Measurements from ENCODE around the gene LATS1. TPM values are rescaled to one million over a fixed set of nuclear protein-coding genes. Genes with fewer than 3 reads are reported as not detected.
"Not testable (repeated sequence)": the region's sequence is repeated elsewhere in the genome, so short reads cannot be mapped to it uniquely, and the experiment has no call there.

Gene LATS1
- total RNA-seq, 1 donor, result 33.4 TPM

DNA sequence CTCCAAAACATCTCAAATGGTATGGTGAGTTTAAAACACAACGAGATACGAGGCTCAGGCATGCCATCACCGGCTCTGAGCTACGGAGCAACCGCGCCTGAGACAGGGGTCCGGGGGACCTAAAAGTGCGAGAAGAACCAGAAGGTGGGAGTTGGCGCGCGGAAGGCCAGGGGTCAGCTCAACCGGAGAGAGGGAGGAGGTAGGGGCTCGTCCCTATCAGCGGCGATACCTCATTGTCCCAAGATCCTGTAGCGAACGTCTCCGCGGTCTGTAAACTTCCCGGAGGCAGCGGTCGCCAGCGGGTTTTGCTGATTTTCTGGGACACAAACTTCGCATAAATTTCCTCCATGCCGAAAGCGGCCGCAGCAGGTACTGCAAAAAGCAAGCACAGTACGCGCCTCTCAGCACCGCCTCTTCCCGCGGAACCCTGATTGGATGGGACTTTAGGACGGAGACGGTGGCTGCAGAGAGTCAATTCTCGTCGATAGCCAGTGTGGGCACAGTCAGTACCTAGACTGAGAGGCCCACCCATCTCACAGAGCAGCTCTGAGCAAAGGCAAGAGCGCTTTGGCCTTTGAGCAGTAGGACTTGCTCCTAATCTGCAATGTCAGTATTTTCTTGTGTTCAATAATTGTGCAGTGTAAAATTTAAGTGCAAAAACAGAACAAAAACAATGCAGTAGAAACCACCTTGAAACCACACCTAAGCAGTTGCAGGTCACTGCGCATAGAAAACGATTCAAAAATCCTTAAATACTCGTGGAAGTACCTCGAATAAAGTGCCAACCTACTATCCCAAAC lies 28.4 kb upstream of the LATS1 start, which contains the start of gene NUP43:
TSS of gene NUP43 (minus strand) at position 383 of the 800 bp plus-strand sequence. CDS start at position 349, 34 bp downstream.
- H3K4me3 ChIP-seq (ENCODE audit: low read depth, low read length), result peak within 1 kb of the TSS; percentile 98
- peak; percentile 67 for TF ChIP-seq CTCF (IDR thresholded peaks at IDR 0.05; ENCODE audit: insufficient read depth, low read length)
- DNase-seq (ENCODE audit: low read depth), result peak; percentile 97

- not testable (repeated sequence) for DNase-seq (ENCODE audit: low read depth)
- H3K4me3 ChIP-seq (ENCODE audit: low read depth, low read length), result peak overlapping the region; percentile 98
These were observed 27.4 kb upstream of the LATS1 start for GRCh38 chr6:149745252-149745651.

- TF ChIP-seq CTCF (IDR thresholded peaks at IDR 0.05; ENCODE audit: insufficient read depth, low read length), result no peak
- no peak overlapping the region for H3K4me3 ChIP-seq (ENCODE audit: low read depth, low read length)
- DNase-seq (ENCODE audit: low read depth), result no peak
These were observed 17.0 kb upstream of the LATS1 start for GRCh38 chr6:149734915-149735314.

- TF ChIP-seq CTCF (IDR thresholded peaks at IDR 0.05; ENCODE audit: insufficient read depth, low read length), result no peak
- H3K4me3 ChIP-seq (ENCODE audit: low read depth, low read length), result no peak overlapping the region
- DNase-seq (ENCODE audit: low read depth), result no peak
These were observed 15.3 kb upstream of the LATS1 start for GRCh38 chr6:149733089-149733720.

GRCh38 chr6:149729824-149730223 lies 11.9 kb upstream of the LATS1 start:
- no peak for TF ChIP-seq CTCF (IDR thresholded peaks at IDR 0.05; ENCODE audit: insufficient read depth, low read length)
- no peak for DNase-seq (ENCODE audit: low read depth)
- no peak overlapping the region for H3K4me3 ChIP-seq (ENCODE audit: low read depth, low read length)

GRCh38 chr6:149728499-149729234 lies 10.8 kb upstream of the LATS1 start:
- DNase-seq (ENCODE audit: low read depth), result no peak
- no peak for TF ChIP-seq CTCF (IDR thresholded peaks at IDR 0.05; ENCODE audit: insufficient read depth, low read length)
- no peak overlapping the region for H3K4me3 ChIP-seq (ENCODE audit: low read depth, low read length)
